MM.1S (cell line): ENCODE data around the gene ZFYVE28.

Source experiments
- CTCF ChIP-seq: fragments of 300-600 bp; sonication (generic); IDR thresholded peaks from 2 replicates; pipeline ENCODE4 v1.5.1; 2016; ENCODE audit warnings: antibody characterized with exemption, low read length, mixed read lengths
- EZH2 ChIP-seq: fragments of 300-600 bp; sonication (generic); optimal IDR thresholded peaks from 2 replicates; pipeline ENCODE3; 2017; ENCODE audit warnings: low read depth, mild to moderate bottlenecking, antibody characterized with exemption, low read length, mixed read lengths
- EZH2phosphoT487 ChIP-seq: fragments of 300-600 bp; sonication (generic); IDR thresholded peaks from 2 replicates; pipeline ENCODE4 v1.6.1; 2018; ENCODE audit warnings: antibody characterized with exemption, low read length

- TF ChIP-seq CTCF (no peak), EZH2phosphoT487 (no peak), EZH2 (no peak)
Measured at GRCh38 chr4:2385516-2385915, 32.9 kb downstream of the ZFYVE28 start.
